ENCODE data around the gene GRIN2A.
A peak's percentile ranks its signal among the peaks of the same experiment; 100 is the strongest.

Gene GRIN2A

DNA sequence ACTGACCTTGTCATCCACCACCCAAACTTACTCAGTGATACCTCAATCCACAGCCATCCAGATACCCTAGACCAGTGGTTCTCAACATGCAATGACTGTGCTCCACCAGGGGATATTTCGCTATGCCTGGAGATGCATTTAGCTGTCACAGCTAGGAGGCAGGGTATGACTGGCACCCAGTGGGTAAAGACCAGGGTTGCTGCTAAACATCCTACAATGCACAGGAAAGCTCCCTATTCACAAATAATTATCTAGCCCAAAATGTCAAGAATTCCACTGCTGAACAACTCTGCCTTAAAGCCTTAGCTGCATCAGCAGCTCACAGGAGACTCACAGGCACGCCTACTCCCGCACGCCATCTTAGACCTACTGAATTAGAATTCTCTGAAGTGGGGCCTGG is 212.6 kb downstream of the GRIN2A start:
- TF ChIP-seq, protein P1, sequence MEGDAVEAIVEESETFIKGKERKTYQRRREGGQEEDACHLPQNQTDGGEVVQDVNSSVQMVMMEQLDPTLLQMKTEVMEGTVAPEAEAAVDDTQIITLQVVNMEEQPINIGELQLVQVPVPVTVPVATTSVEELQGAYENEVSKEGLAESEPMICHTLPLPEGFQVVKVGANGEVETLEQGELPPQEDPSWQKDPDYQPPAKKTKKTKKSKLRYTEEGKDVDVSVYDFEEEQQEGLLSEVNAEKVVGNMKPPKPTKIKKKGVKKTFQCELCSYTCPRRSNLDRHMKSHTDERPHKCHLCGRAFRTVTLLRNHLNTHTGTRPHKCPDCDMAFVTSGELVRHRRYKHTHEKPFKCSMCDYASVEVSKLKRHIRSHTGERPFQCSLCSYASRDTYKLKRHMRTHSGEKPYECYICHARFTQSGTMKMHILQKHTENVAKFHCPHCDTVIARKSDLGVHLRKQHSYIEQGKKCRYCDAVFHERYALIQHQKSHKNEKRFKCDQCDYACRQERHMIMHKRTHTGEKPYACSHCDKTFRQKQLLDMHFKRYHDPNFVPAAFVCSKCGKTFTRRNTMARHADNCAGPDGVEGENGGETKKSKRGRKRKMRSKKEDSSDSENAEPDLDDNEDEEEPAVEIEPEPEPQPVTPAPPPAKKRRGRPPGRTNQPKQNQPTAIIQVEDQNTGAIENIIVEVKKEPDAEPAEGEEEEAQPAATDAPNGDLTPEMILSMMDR (IDR thresholded peaks at IDR 0.05; ENCODE audit: insufficient read depth, low read length, poor library complexity, severe bottlenecking): peak; percentile 10
- Histone ChIP-seq H3K36me3 (ENCODE audit: control insufficient read depth, insufficient read depth, low read length) (no peaks in the 10 kb centered on the region), H3K4me3 (replicated peaks; ENCODE audit: low read depth, low read length) (no peak overlapping the region), H3K27me3 (replicated peaks; ENCODE audit: control insufficient read depth, insufficient read depth, low read length) (no peaks in the 10 kb centered on the region)
- no peak for DNase-seq (ENCODE audit: extremely low read depth, insufficient read length)

DNA sequence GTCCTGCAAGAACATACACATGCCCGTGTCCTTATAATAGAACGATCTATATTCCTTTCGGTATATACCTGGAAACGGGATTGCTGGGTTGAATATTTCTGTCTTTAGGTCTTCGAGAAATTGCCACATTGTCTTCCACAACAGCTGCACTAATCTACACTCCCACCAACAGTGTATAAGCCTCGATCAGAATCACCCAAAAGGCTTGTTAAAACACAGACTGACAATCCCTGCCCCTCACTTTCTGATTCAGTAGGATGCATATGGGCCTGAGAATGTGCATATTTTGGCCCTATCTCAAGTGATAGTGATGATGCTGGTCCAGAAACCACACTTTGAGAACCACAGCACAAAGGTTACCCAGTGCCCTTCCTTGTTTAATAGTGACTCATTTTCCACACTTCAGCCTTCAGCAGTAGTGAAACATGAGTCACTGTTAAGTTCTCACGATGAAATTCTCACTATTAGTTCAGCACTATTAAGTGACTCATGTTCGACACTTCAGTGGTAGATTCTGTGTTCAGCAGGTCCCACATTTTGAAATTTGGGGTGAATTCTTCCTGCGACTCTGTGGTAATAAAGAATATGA is 215.6 kb downstream of the GRIN2A start:
- TF ChIP-seq, protein P1 (IDR thresholded peaks at IDR 0.05; ENCODE audit: insufficient read depth, low read length, poor library complexity, severe bottlenecking): no peak
- H3K4me3 ChIP-seq (replicated peaks; ENCODE audit: low read depth, low read length): no peak overlapping the region
- no peaks in the 10 kb centered on the region; the same call in 1 of the 2 replicates for H3K27me3 ChIP-seq (replicated peaks; ENCODE audit: control insufficient read depth, insufficient read depth, low read length)
- peak; percentile 40 for DNase-seq (ENCODE audit: extremely low read depth, insufficient read length)
- no peaks in the 10 kb centered on the region for H3K36me3 ChIP-seq (ENCODE audit: control insufficient read depth, insufficient read depth, low read length)

DNA sequence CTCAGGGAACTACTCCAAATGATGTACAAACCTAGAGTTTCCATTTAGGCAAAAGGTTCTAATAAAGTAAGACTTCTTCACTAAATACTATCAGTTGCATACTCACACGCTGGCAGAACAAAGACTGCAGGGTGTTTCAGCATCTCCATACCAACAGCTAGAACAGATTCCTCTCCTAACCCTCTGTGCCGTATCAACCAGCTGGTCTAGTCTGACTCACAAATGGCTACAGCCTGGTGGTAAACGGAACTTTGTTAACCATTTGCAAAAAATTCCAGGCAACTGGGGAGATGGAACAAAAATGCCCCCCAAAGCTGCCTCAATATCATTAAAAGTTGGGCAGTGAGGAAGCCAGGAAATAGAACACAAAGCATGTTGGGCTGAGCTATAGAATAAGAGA is 217.1 kb downstream of the GRIN2A start:
- Histone ChIP-seq H3K4me3 (replicated peaks; ENCODE audit: low read depth, low read length) (no peak overlapping the region), H3K36me3 (ENCODE audit: control insufficient read depth, insufficient read depth, low read length) (no peaks in the 10 kb centered on the region), H3K27me3 (replicated peaks; ENCODE audit: control insufficient read depth, insufficient read depth, low read length) (no peaks in the 10 kb centered on the region; the same call in 1 of the 2 replicates)
- TF ChIP-seq, protein P1 (IDR thresholded peaks at IDR 0.05; ENCODE audit: insufficient read depth, low read length, poor library complexity, severe bottlenecking): no peak
- no peak for DNase-seq (ENCODE audit: extremely low read depth, insufficient read length)

DNA sequence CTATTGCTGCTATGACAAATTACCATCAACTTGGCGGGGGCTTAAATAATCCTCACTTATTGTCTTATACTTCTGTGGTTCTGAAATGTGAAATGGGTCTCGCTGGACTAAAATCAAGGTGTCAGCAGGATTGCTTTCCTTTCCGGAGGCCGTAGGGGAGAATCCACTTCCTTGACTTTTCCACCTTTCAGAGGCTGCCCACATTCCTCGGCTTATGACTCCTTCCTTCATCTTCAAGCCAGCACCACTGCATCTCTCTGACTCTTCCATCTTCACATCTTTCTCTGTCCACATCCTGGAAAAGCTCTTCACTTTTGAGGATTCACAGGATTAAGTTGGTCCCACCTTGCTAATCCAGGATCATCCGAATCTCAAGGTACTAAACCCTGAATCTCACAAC is 217.8 kb downstream of the GRIN2A start:
- Histone ChIP-seq H3K4me3 (replicated peaks; ENCODE audit: low read depth, low read length) (no peak overlapping the region), H3K27me3 (replicated peaks; ENCODE audit: control insufficient read depth, insufficient read depth, low read length) (no peaks in the 10 kb centered on the region; the same call in 1 of the 2 replicates), H3K36me3 (ENCODE audit: control insufficient read depth, insufficient read depth, low read length) (no peaks in the 10 kb centered on the region)
- TF ChIP-seq, protein P1 (IDR thresholded peaks at IDR 0.05; ENCODE audit: insufficient read depth, low read length, poor library complexity, severe bottlenecking): no peak
- no peak for DNase-seq (ENCODE audit: extremely low read depth, insufficient read length)

DNA sequence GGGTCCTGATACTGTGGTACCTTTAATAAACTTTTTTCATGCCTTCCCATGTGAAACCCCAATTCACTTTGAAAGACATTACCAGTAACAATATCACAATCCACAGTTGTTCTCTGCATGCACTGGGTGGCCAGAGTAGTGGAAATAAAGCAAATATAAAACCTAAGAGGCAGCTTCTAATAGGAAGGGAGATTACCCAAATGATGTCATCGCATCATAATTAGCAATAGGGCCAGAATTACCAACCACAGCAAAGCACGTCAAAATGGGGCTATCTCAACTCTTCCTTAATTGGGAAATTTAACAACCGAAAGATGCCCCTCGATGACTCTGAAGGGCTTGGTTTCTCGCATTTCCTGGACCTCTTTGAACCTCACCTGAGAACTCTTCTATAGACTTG is 224.8 kb downstream of the GRIN2A start:
- Histone ChIP-seq H3K4me3 (replicated peaks; ENCODE audit: low read depth, low read length) (no peak overlapping the region), H3K36me3 (ENCODE audit: control insufficient read depth, insufficient read depth, low read length) (no peaks in the 10 kb centered on the region), H3K27me3 (replicated peaks; ENCODE audit: control insufficient read depth, insufficient read depth, low read length) (no peaks in the 10 kb centered on the region; the same call in 1 of the 2 replicates)
- TF ChIP-seq, protein P1 (IDR thresholded peaks at IDR 0.05; ENCODE audit: insufficient read depth, low read length, poor library complexity, severe bottlenecking): no peak
- DNase-seq (ENCODE audit: extremely low read depth, insufficient read length): no peak

DNA sequence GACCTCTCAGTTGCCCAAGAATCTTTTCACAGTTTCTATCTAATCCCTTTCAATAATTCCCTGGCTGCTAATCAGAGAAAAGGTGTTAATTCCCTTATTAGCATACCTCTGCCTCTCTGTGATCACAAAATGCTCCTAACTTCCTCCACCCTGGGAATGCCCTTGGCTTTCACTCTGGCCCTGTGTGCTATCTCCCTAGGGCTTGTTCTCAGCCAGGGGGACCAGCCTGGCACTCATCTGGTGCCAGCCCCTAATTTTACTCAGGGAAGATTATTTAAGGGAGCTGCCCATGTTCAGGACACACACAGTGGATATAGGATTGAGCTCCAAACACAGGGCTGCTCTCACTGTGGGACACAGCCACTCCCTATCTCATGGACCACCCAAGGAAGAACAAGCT is 225.2 kb downstream of the GRIN2A start:
- Histone ChIP-seq H3K36me3 (ENCODE audit: control insufficient read depth, insufficient read depth, low read length) (no peaks in the 10 kb centered on the region), H3K4me3 (replicated peaks; ENCODE audit: low read depth, low read length) (no peak overlapping the region), H3K27me3 (replicated peaks; ENCODE audit: control insufficient read depth, insufficient read depth, low read length) (no peaks in the 10 kb centered on the region; the same call in 1 of the 2 replicates)
- DNase-seq (ENCODE audit: extremely low read depth, insufficient read length): no peak
- TF ChIP-seq, protein P1 (IDR thresholded peaks at IDR 0.05; ENCODE audit: insufficient read depth, low read length, poor library complexity, severe bottlenecking): no peak
